ENCODE results near the gene TMEM170A. TPM values are rescaled to one million over a fixed set of nuclear protein-coding genes. Genes with fewer than 3 reads are reported as not detected.

The TMEM170A gene
- total and polyA plus RNA-seq, 2 of the 13 experiments (the other 11 are each of a cell fraction or from before 2014, with no cell fraction given) = 35.7 to 39.7 TPM

DNA sequence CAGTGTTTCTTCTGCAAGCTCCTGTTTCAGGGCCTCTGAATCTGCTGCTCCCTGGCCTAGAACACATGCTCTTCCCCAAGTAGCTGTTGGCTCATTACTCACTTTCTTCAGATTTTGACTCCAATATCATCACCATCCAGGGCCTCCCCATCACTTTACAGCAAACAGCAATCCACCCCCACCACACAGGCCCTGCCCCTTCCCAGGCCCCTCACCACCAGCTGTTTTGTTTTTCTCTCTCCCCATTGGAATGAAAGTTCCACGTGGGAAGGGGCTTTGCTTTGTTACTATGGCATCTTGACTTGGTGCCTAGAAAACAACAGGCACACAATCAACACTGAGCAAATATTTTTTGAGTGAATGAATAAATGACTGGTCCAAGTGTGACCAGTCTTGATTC lies 4.0 kb downstream of the TMEM170A start:
- H3K79me2 ChIP-seq (ENCODE audit: insufficient read depth, low read length) = peaks cover 74% of the 10 kb centered on the region
- no peak overlapping the region for H3K27ac ChIP-seq (ENCODE audit: extremely low read length, insufficient read depth, low read length)
- no peak overlapping the region for H3K9ac ChIP-seq (ENCODE audit: insufficient read depth, low read depth, low read length)
- H3K4me3 ChIP-seq (replicated peaks in 1 of 3; ENCODE audit: insufficient read depth in 1 of 3, low read depth in 2 of 3, low read length in 3 of 3) = no peak overlapping the region
- ChIA-PET POLR2A (no interaction called here), CTCF (ENCODE audit: low intra/inter-chr PET ratio, low total read pairs) (no interaction called here)
- intact Hi-C loops (cut with micrococcal nuclease; ENCODE audit: unreplicated experiment) = loop anchor here (5.0 kb wide), 2 partner anchors 198 to 758 kb away; partner anchors contain the start of gene MLKL
- peaks cover 27% of the 10 kb centered on the region for H4K20me1 ChIP-seq (ENCODE audit: insufficient read depth, low read length)
- no peaks in the 10 kb centered on the region for H3K27me3 ChIP-seq (ENCODE audit: control insufficient read depth in 1 of 2, insufficient read depth in 2 of 2, low read length in 2 of 2)
- ATAC-seq (no peak), FAIRE-seq (no peak), DNase-seq (ENCODE audit: low spot score) (no peak)
- no peak overlapping the region for H2AFZ ChIP-seq (ENCODE audit: low read length)
- H3K36me3 ChIP-seq (replicated peaks in 1 of 2; ENCODE audit: control insufficient read depth in 1 of 2, insufficient read depth in 2 of 2, low read length in 2 of 2) = peaks cover 0 to 4% of the 10 kb centered on the region in 2 experiments; a peak in 3 of 5 replicates
- H3K4me1 ChIP-seq (ENCODE audit: insufficient read depth, low read length) = peaks cover 44% of the 10 kb centered on the region
- no peaks in the 10 kb centered on the region for H3K9me3 ChIP-seq (ENCODE audit: low read length)
- 57% methylated on average over 1 of the region's 1 CpG for WGBS (ENCODE audit: low lambda C conversion rate)
- TF ChIP-seq ZNF292 (CRISPR knock-in tag; IDR thresholded peaks at IDR 0.05; ENCODE audit: borderline replicate concordance, low read depth) = no peak
- TF ChIP-seq SETDB1 (CRISPR knock-in tag; IDR thresholded peaks at IDR 0.05; ENCODE audit: borderline replicate concordance) = 0 out of 2 replicates have a peak, but pooled peaks have one; percentile 30
- no peak overlapping the region for H3K4me2 ChIP-seq (ENCODE audit: low read depth, low read length)
- in situ Hi-C loops (cut with HindIII; ENCODE audit: extremely low pct_ligation_motif_present, low pct_unique_long_range_greater_than_20kb) = no loop called here
- BruUV-seq (replicated peaks) = no TSS peak

DNA sequence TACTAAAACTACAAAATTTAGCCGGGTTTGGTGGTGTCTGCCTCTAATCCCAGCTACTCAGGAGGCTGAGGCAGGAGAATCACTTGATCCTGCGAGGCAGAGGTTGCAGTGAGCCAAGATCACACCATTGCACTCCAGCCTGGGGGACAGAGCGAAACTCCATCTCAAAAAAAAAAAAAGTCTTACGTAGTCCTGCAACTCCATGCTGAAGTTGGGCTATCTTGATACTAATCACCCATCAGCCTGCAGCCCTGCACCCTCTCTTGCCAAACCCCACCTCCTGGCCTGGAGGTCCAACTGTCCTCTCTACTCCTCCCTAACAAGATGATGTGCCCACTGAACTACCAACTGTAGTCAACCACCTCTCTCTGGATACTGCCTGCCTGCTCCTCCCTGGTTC lies 4.8 kb downstream of the TMEM170A start:
- Histone ChIP-seq H3K36me3 (replicated peaks in 1 of 2; ENCODE audit: control insufficient read depth in 1 of 2, insufficient read depth in 2 of 2, low read length in 2 of 2) (peaks cover 0 to 4% of the 10 kb centered on the region in 2 experiments; a peak in 3 of 5 replicates), H3K4me3 (replicated peaks in 1 of 3; ENCODE audit: insufficient read depth in 1 of 3, low read depth in 2 of 3, low read length in 3 of 3) (no peak overlapping the region), H3K9ac (ENCODE audit: insufficient read depth, low read depth, low read length) (no peak overlapping the region), H3K27ac (ENCODE audit: extremely low read length, insufficient read depth, low read length) (no peak overlapping the region), H3K4me1 (ENCODE audit: insufficient read depth, low read length) (peaks cover 39% of the 10 kb centered on the region), H3K27me3 (ENCODE audit: control insufficient read depth in 1 of 2, insufficient read depth in 2 of 2, low read length in 2 of 2) (no peaks in the 10 kb centered on the region), H4K20me1 (ENCODE audit: insufficient read depth, low read length) (peaks cover 27% of the 10 kb centered on the region), H3K79me2 (ENCODE audit: insufficient read depth, low read length) (peaks cover 76% of the 10 kb centered on the region), H3K9me3 (ENCODE audit: low read length) (no peaks in the 10 kb centered on the region), H3K4me2 (ENCODE audit: low read depth, low read length) (no peak overlapping the region), H2AFZ (ENCODE audit: low read length) (no peak overlapping the region)
- DNase-seq (ENCODE audit: low spot score) (no peak), FAIRE-seq (no peak), ATAC-seq (no peak)
- TF ChIP-seq, protein P1, sequence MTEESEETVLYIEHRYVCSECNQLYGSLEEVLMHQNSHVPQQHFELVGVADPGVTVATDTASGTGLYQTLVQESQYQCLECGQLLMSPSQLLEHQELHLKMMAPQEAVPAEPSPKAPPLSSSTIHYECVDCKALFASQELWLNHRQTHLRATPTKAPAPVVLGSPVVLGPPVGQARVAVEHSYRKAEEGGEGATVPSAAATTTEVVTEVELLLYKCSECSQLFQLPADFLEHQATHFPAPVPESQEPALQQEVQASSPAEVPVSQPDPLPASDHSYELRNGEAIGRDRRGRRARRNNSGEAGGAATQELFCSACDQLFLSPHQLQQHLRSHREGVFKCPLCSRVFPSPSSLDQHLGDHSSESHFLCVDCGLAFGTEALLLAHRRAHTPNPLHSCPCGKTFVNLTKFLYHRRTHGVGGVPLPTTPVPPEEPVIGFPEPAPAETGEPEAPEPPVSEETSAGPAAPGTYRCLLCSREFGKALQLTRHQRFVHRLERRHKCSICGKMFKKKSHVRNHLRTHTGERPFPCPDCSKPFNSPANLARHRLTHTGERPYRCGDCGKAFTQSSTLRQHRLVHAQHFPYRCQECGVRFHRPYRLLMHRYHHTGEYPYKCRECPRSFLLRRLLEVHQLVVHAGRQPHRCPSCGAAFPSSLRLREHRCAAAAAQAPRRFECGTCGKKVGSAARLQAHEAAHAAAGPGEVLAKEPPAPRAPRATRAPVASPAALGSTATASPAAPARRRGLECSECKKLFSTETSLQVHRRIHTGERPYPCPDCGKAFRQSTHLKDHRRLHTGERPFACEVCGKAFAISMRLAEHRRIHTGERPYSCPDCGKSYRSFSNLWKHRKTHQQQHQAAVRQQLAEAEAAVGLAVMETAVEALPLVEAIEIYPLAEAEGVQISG (CRISPR knock-in tag; IDR thresholded peaks at IDR 0.05) = 0 out of 2 replicates have a peak, but pooled peaks have one; percentile 40
- no peak for TF ChIP-seq AKAP8 (CRISPR knock-in tag; IDR thresholded peaks at IDR 0.05)
- ChIA-PET POLR2A (no interaction called here), CTCF (ENCODE audit: low intra/inter-chr PET ratio, low total read pairs) (no interaction called here)
- 96% methylated on average over 4 of the region's 4 CpGs for WGBS (ENCODE audit: low lambda C conversion rate)
- no TSS peak for BruUV-seq (replicated peaks)
- in situ Hi-C loops (cut with HindIII; ENCODE audit: extremely low pct_ligation_motif_present, low pct_unique_long_range_greater_than_20kb) = no loop called here
- intact Hi-C loops (cut with micrococcal nuclease; ENCODE audit: unreplicated experiment) = loop anchor here (5.0 kb wide), 2 partner anchors 197 to 757 kb away; partner anchors contain the start of gene MLKL
